ENCODE data around the gene BUB1. TPM values are rescaled to one million over a fixed set of nuclear protein-coding genes. Genes with fewer than 3 reads are reported as not detected.

BUB1 gene
- total RNA-seq, 2 experiments from 2014 or later, result 1.6 to 3.5 TPM

DNA sequence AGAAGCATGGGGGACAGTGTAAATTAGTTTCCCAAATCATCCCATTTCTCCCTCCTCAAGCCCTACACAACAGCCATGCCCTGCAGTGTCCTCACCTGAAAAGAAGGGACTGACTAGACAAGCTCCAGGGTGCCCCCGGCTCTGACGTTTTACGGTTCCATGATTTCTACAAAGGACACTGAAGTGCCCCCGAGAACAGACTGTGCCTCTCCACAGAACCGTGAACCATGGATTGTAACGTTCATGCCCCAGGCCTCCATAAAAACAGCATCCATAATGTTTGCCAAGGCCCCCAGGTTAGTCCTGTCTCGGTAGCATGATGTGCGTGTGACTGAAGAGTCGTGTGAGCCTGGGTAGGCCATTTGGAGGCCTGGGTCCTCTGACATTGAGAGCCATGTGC is 47.5 kb upstream of the BUB1 start:
- Mint-ChIP-seq H3K9me3 (no peaks in the 10 kb centered on the region), H3K4me3 (no peak overlapping the region), H3K36me3 (ENCODE audit: low read depth) (no peaks in the 10 kb centered on the region), H3K4me1 (ENCODE audit: low read depth) (no peaks in the 10 kb centered on the region), H3K27ac (no peak overlapping the region), H3K27me3 (peaks cover 20% of the 10 kb centered on the region)
- POLR2A ChIA-PET, result no interaction called here
- DNase-seq (no peak), ATAC-seq (ENCODE audit: poor library complexity) (no peak)
- no peaks in the 10 kb centered on the region for H3K9me3 ChIP-seq (ENCODE audit: control insufficient read depth in 1 of 2, insufficient read depth in 1 of 2, low read length in 2 of 2)
- H3K4me1 ChIP-seq (ENCODE audit: insufficient read depth, low read length), result no peaks in the 10 kb centered on the region
- H3K4me3 ChIP-seq (ENCODE audit: low read length), result no peak overlapping the region
- CTCF ChIA-PET, result no interaction called here
- H3K27ac ChIP-seq (ENCODE audit: low read depth in 1 of 2, low read length in 2 of 2), result no peak overlapping the region
- H3K36me3 ChIP-seq (ENCODE audit: insufficient read depth, low read length), result no peaks in the 10 kb centered on the region
- TF ChIP-seq, protein P1, sequence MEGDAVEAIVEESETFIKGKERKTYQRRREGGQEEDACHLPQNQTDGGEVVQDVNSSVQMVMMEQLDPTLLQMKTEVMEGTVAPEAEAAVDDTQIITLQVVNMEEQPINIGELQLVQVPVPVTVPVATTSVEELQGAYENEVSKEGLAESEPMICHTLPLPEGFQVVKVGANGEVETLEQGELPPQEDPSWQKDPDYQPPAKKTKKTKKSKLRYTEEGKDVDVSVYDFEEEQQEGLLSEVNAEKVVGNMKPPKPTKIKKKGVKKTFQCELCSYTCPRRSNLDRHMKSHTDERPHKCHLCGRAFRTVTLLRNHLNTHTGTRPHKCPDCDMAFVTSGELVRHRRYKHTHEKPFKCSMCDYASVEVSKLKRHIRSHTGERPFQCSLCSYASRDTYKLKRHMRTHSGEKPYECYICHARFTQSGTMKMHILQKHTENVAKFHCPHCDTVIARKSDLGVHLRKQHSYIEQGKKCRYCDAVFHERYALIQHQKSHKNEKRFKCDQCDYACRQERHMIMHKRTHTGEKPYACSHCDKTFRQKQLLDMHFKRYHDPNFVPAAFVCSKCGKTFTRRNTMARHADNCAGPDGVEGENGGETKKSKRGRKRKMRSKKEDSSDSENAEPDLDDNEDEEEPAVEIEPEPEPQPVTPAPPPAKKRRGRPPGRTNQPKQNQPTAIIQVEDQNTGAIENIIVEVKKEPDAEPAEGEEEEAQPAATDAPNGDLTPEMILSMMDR (IDR thresholded peaks at IDR 0.05), result no peak
- intact Hi-C loops (cut with DNase I, micrococcal nuclease), result no loop called here
- peaks cover 5 to 6% of the 10 kb centered on the region in 2 experiments for H3K27me3 ChIP-seq (ENCODE audit: control insufficient read depth in 1 of 2, insufficient read depth in 2 of 2, low read length in 2 of 2)

DNA sequence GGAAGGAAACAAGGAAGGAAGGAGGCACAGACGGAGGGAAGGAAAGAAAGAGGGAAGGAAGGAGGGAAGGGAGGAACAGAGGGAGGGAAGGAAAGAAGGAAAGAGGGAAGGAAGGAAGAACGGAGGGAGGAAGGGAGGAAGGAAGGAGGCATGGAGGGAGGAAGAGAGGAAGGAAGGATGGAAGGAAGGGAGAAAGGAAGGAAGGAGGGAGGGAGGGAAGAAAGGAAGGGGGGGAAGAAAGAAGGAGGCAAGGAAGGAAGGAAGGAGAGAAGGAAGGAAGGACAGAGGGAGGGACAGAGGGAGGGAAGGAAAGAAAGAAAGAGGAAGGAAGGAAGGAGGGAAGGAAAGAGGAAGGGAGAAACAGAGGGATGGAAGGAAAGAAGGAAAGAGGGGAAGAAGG is 47.0 kb upstream of the BUB1 start:
- CTCF ChIA-PET, result no interaction called here
- Mint-ChIP-seq H3K4me3 (no peak overlapping the region), H3K27ac (no peak overlapping the region), H3K27me3 (peaks cover 17% of the 10 kb centered on the region), H3K36me3 (ENCODE audit: low read depth) (no peaks in the 10 kb centered on the region), H3K9me3 (no peaks in the 10 kb centered on the region), H3K4me1 (ENCODE audit: low read depth) (no peaks in the 10 kb centered on the region)
- Histone ChIP-seq H3K27ac (ENCODE audit: low read depth in 1 of 2, low read length in 2 of 2) (no peak overlapping the region), H3K9me3 (ENCODE audit: control insufficient read depth in 1 of 2, insufficient read depth in 1 of 2, low read length in 2 of 2) (no peaks in the 10 kb centered on the region), H3K27me3 (ENCODE audit: control insufficient read depth in 1 of 2, insufficient read depth in 2 of 2, low read length in 2 of 2) (peaks cover 5 to 6% of the 10 kb centered on the region in 2 experiments), H3K36me3 (ENCODE audit: insufficient read depth, low read length) (no peaks in the 10 kb centered on the region), H3K4me1 (ENCODE audit: insufficient read depth, low read length) (no peaks in the 10 kb centered on the region), H3K4me3 (ENCODE audit: low read length) (no peak overlapping the region)
- intact Hi-C loops (cut with DNase I, micrococcal nuclease), result no loop called here
- DNase-seq (no peak), ATAC-seq (ENCODE audit: poor library complexity) (no peak)
- TF ChIP-seq, protein P1 (IDR thresholded peaks at IDR 0.05), result no peak
- POLR2A ChIA-PET, result no interaction called here

DNA sequence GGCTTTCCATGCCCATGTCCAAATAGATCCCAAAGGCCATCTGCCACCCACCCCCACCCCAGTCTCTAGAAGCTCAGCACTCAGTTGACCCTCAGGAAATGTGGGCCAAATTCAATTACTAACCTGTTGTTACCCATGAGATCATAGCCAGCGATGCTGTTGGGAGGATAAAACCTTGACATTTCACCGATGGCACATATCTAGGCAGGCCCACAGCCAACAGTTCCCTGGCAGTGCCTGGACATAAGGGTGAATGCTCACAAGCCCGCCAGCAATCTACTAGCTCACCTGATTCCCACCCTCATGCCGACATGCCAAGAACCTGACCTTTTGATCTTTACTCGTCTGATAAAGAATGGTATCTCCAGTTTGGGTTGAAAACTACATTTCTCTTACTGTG is 42.7 kb upstream of the BUB1 start:
- POLR2A ChIA-PET, result no interaction called here
- Histone ChIP-seq H3K4me3 (ENCODE audit: low read length) (no peak overlapping the region), H3K36me3 (ENCODE audit: insufficient read depth, low read length) (no peaks in the 10 kb centered on the region), H3K27me3 (ENCODE audit: control insufficient read depth in 1 of 2, insufficient read depth in 2 of 2, low read length in 2 of 2) (peaks cover 2 to 15% of the 10 kb centered on the region in 2 experiments), H3K27ac (ENCODE audit: low read depth in 1 of 2, low read length in 2 of 2) (no peak overlapping the region), H3K9me3 (ENCODE audit: control insufficient read depth in 1 of 2, insufficient read depth in 1 of 2, low read length in 2 of 2) (no peaks in the 10 kb centered on the region), H3K4me1 (ENCODE audit: insufficient read depth, low read length) (no peaks in the 10 kb centered on the region)
- no peak for DNase-seq
- Mint-ChIP-seq H3K9me3 (no peaks in the 10 kb centered on the region), H3K4me1 (ENCODE audit: low read depth) (no peaks in the 10 kb centered on the region), H3K27ac (no peak overlapping the region), H3K27me3 (peaks cover 22% of the 10 kb centered on the region), H3K36me3 (ENCODE audit: low read depth) (no peaks in the 10 kb centered on the region), H3K4me3 (no peak overlapping the region)
- intact Hi-C loops (cut with DNase I, micrococcal nuclease), result no loop called here
- TF ChIP-seq, protein P1 (IDR thresholded peaks at IDR 0.05), result no peak
- CTCF ChIA-PET, result no interaction called here
- ATAC-seq (ENCODE audit: poor library complexity), result no peak
